ENCODE results near the gene USP53.
"Not testable (repeated sequence)": the region's sequence is repeated elsewhere in the genome, so short reads cannot be mapped to it uniquely, and the experiment has no call there.

Gene USP53

GRCh38 chr4:119240128-119240527, 27.6 kb downstream of the USP53 start:
- no peaks in the 10 kb centered on the region for H3K27me3 ChIP-seq (ENCODE audit: control insufficient read depth, insufficient read depth, low read length)
- no peak for DNase-seq (ENCODE audit: low read depth, low spot score)
- H3K27ac ChIP-seq (ENCODE audit: low read length), result no peak overlapping the region
- no peaks in the 10 kb centered on the region for H3K36me3 ChIP-seq (ENCODE audit: control insufficient read depth, insufficient read depth, low read length)
- no peak overlapping the region for H3K4me3 ChIP-seq (ENCODE audit: low read length)
- H3K9me3 ChIP-seq (ENCODE audit: control insufficient read depth, insufficient read depth, low read length), result no peaks in the 10 kb centered on the region
- WGBS (ENCODE audit: insufficient coverage, insufficient read length), result no CpG with 5 or more reads among the region's 1 CpG
- peaks cover 2% of the 10 kb centered on the region; the same call in 1 of the 2 replicates for H3K4me1 ChIP-seq (ENCODE audit: control insufficient read depth, insufficient read depth, low read length)

- Histone ChIP-seq H3K4me3 (ENCODE audit: low read length) (no peak overlapping the region), H3K27me3 (ENCODE audit: control insufficient read depth, insufficient read depth, low read length) (no peaks in the 10 kb centered on the region), H3K27ac (ENCODE audit: low read length) (no peak overlapping the region), H3K36me3 (ENCODE audit: control insufficient read depth, insufficient read depth, low read length) (no peaks in the 10 kb centered on the region), H3K9me3 (ENCODE audit: control insufficient read depth, insufficient read depth, low read length) (no peaks in the 10 kb centered on the region), H3K4me1 (ENCODE audit: control insufficient read depth, insufficient read depth, low read length) (peaks cover 2% of the 10 kb centered on the region; the same call in 1 of the 2 replicates)
- WGBS (ENCODE audit: insufficient coverage, insufficient read length), result no CpG with 5 or more reads among the region's 2 CpGs
- DNase-seq (ENCODE audit: low read depth, low spot score), result no peak
These were observed 28.1 kb downstream of the USP53 start for GRCh38 chr4:119240568-119240967.

DNA sequence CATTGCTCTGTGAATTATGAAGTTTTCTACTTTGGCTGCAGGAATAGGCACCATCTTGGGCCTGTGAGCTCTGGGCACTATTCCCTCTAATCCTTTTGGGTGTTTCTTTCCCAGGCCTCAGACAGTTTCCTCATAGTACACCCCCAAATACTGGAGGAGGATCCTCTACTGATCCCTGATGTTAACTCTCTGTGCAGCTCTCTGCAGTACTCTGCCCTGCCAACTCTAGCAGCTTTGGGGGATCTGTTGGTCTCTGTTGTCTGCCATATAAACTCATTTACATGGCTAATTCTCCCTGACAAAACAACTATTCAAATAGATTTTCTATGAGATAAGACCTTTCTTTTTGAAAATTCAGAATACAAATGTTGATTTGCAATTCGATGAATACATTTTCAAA, 29.9 kb downstream of the USP53 start:
- DNase-seq (ENCODE audit: low read depth, low spot score), result no peak
- H3K27ac ChIP-seq (ENCODE audit: low read length), result no peak overlapping the region
- H3K4me1 ChIP-seq (ENCODE audit: control insufficient read depth, insufficient read depth, low read length), result peaks cover 2% of the 10 kb centered on the region; the same call in 1 of the 2 replicates
- no peaks in the 10 kb centered on the region for H3K36me3 ChIP-seq (ENCODE audit: control insufficient read depth, insufficient read depth, low read length)
- H3K4me3 ChIP-seq (ENCODE audit: low read length), result no peak overlapping the region
- H3K27me3 ChIP-seq (ENCODE audit: control insufficient read depth, insufficient read depth, low read length), result no peaks in the 10 kb centered on the region
- no peaks in the 10 kb centered on the region for H3K9me3 ChIP-seq (ENCODE audit: control insufficient read depth, insufficient read depth, low read length)
- no CpG with 5 or more reads among the region's 1 CpG for WGBS (ENCODE audit: insufficient coverage, insufficient read length)

DNA sequence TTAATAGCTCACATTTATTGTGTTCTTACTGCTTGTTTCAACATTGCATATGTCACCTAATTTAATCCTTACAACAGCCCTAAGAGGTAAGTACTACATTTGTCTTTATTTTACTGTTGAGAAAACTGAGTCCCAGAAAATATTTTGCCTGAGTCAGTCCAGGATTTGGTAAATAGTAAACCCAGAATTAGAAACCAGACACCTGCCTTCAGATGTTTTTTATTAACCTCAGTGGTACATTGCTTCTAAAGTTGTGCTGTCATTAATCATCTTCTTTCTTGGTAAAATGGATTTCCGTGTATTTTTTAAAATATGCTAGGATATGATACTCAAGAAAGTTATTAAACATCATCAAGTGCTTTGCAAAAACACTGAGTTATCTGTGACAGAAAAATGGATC, 31.4 kb downstream of the USP53 start:
- Histone ChIP-seq H3K9me3 (ENCODE audit: control insufficient read depth, insufficient read depth, low read length) (no peaks in the 10 kb centered on the region), H3K4me1 (ENCODE audit: control insufficient read depth, insufficient read depth, low read length) (peaks cover 2% of the 10 kb centered on the region; the same call in 1 of the 2 replicates), H3K36me3 (ENCODE audit: control insufficient read depth, insufficient read depth, low read length) (no peaks in the 10 kb centered on the region), H3K27me3 (ENCODE audit: control insufficient read depth, insufficient read depth, low read length) (no peaks in the 10 kb centered on the region), H3K4me3 (ENCODE audit: low read length) (no peak overlapping the region), H3K27ac (ENCODE audit: low read length) (no peak overlapping the region)
- no peak for DNase-seq (ENCODE audit: low read depth, low spot score)
- WGBS (ENCODE audit: insufficient coverage, insufficient read length), result no CpG with 5 or more reads among the region's 1 CpG

DNA sequence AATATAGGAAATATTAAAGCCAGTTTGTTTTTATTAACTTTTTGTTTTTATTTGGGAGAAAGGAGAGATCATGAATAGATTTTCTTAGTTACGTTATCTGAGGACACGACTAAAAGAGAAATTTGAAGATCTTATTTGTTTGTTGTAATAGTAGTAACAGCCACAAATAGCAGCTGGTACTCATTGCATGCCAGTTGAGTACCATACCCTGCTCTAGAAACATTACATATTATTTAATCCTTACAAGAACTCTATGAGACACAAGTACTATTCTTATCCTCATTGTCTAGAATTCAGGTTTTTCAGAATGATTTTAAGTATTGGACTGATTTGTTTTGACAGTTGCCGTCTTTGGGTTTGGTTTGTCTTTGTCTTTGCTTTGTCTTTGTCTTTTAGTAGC, 31.8 kb downstream of the USP53 start:
- Histone ChIP-seq H3K27me3 (ENCODE audit: control insufficient read depth, insufficient read depth, low read length) (no peaks in the 10 kb centered on the region), H3K9me3 (ENCODE audit: control insufficient read depth, insufficient read depth, low read length) (no peaks in the 10 kb centered on the region), H3K4me3 (ENCODE audit: low read length) (no peak overlapping the region), H3K27ac (ENCODE audit: low read length) (no peak overlapping the region), H3K36me3 (ENCODE audit: control insufficient read depth, insufficient read depth, low read length) (no peaks in the 10 kb centered on the region), H3K4me1 (ENCODE audit: control insufficient read depth, insufficient read depth, low read length) (peaks cover 2% of the 10 kb centered on the region; the same call in 1 of the 2 replicates)
- no peak for DNase-seq (ENCODE audit: low read depth, low spot score)
- no CpG with 5 or more reads among the region's 3 CpGs for WGBS (ENCODE audit: insufficient coverage, insufficient read length)

- H3K27ac ChIP-seq (ENCODE audit: low read length), result no peak overlapping the region
- no peaks in the 10 kb centered on the region for H3K36me3 ChIP-seq (ENCODE audit: control insufficient read depth, insufficient read depth, low read length)
- no peak for DNase-seq (ENCODE audit: low read depth, low spot score)
- peaks cover 2% of the 10 kb centered on the region; the same call in 1 of the 2 replicates for H3K4me1 ChIP-seq (ENCODE audit: control insufficient read depth, insufficient read depth, low read length)
- H3K9me3 ChIP-seq (ENCODE audit: control insufficient read depth, insufficient read depth, low read length), result no peaks in the 10 kb centered on the region
- no peak overlapping the region for H3K4me3 ChIP-seq (ENCODE audit: low read length)
- H3K27me3 ChIP-seq (ENCODE audit: control insufficient read depth, insufficient read depth, low read length), result no peaks in the 10 kb centered on the region
These were observed 32.3 kb downstream of the USP53 start for GRCh38 chr4:119244832-119245231.

DNA sequence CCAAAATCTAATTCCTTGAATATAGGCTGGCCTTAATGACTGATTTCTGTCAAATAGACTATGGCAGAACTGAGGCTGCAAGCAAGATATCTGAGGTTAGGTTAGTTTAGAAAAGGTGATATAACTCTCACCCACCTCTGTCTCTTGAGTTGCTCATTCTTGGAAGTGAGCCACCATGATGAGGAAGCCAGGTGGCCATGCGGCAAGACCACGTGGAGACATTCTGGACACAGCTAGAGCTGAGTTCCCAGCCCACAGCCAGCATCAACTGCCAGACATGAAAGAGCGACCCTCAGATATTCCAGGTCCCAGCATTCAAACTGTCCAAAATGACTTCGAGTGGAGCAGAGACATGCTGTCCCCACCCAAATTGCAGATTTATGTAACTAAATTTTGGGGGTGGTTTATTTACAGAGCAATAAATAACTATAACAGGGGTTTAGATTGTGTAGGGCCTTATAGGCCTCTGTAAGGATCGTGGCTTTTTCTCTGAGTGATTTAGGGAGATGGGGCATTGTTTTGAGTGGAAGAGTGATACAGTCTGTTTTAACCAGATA, 33.7 kb downstream of the USP53 start:
- WGBS (ENCODE audit: insufficient coverage, insufficient read length), result no CpG with 5 or more reads among the region's 5 CpGs
- H3K4me1 ChIP-seq (ENCODE audit: control insufficient read depth, insufficient read depth, low read length), result peaks cover 2% of the 10 kb centered on the region; the same call in 1 of the 2 replicates
- DNase-seq (ENCODE audit: low read depth, low spot score), result no peak

DNA sequence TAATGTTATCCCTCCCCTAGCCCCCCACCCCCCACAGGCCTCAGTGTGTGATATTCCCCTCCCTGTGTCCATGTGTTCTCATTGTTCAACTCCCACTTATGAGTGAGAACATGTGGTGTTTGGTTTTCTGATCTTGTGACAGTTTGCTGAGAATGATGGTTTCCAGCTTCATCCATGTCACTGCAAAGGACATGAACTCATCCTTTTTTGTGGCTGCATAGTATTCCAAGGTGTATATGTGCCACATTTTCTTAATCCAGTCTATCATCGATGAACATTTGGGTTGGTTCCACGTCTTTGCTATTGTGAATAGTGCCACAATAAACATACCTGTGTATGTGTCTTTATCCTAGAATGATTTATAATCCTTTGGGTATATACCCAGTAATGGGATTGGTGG, 38.5 kb downstream of the USP53 start:
- DNase-seq (ENCODE audit: low read depth, low spot score); H3K4me1 ChIP-seq (ENCODE audit: control insufficient read depth, insufficient read depth, low read length); H3K4me3 ChIP-seq (ENCODE audit: low read length); H3K9me3 ChIP-seq (ENCODE audit: control insufficient read depth, insufficient read depth, low read length); H3K36me3 ChIP-seq (ENCODE audit: control insufficient read depth, insufficient read depth, low read length); H3K27me3 ChIP-seq (ENCODE audit: control insufficient read depth, insufficient read depth, low read length); H3K27ac ChIP-seq (ENCODE audit: low read length): not testable (repeated sequence)
- WGBS (ENCODE audit: insufficient coverage, insufficient read length), result no CpG with 5 or more reads among the region's 2 CpGs

More for the DNA sequence above, 33.7 kb downstream of the USP53 start:
- Histone ChIP-seq H3K9me3 (ENCODE audit: control insufficient read depth, insufficient read depth, low read length) (no peaks in the 10 kb centered on the region), H3K27me3 (ENCODE audit: control insufficient read depth, insufficient read depth, low read length) (no peaks in the 10 kb centered on the region), H3K4me3 (ENCODE audit: low read length) (no peak overlapping the region), H3K27ac (ENCODE audit: low read length) (no peak overlapping the region), H3K36me3 (ENCODE audit: control insufficient read depth, insufficient read depth, low read length) (no peaks in the 10 kb centered on the region)

GRCh38 chr4:119255223-119255622, 42.7 kb downstream of the USP53 start:
- WGBS (ENCODE audit: insufficient coverage, insufficient read length), result no CpG with 5 or more reads among the region's 10 CpGs
- not testable (repeated sequence) for H3K36me3 ChIP-seq (ENCODE audit: control insufficient read depth, insufficient read depth, low read length); DNase-seq (ENCODE audit: low read depth, low spot score); H3K27me3 ChIP-seq (ENCODE audit: control insufficient read depth, insufficient read depth, low read length); H3K9me3 ChIP-seq (ENCODE audit: control insufficient read depth, insufficient read depth, low read length); H3K4me1 ChIP-seq (ENCODE audit: control insufficient read depth, insufficient read depth, low read length); H3K4me3 ChIP-seq (ENCODE audit: low read length); H3K27ac ChIP-seq (ENCODE audit: low read length)

GRCh38 chr4:119260528-119260927, 48.0 kb downstream of the USP53 start:
- H3K36me3 ChIP-seq (ENCODE audit: control insufficient read depth, insufficient read depth, low read length), result no peaks in the 10 kb centered on the region
- 100% methylated on average over 1 of the region's 6 CpGs for WGBS (ENCODE audit: insufficient coverage, insufficient read length)

GRCh38 chr4:119261986-119262385, 49.5 kb downstream of the USP53 start:
- DNase-seq (ENCODE audit: low read depth, low spot score), result no peak
- no peak overlapping the region for H3K27ac ChIP-seq (ENCODE audit: low read length)
- whole genome bisulfite sequencing (ENCODE audit: insufficient coverage, insufficient read length), result no CpG with 5 or more reads among the region's 1 CpG
- no peaks in the 10 kb centered on the region for H3K36me3 ChIP-seq (ENCODE audit: control insufficient read depth, insufficient read depth, low read length)
- H3K9me3 ChIP-seq (ENCODE audit: control insufficient read depth, insufficient read depth, low read length), result no peaks in the 10 kb centered on the region
- H3K4me3 ChIP-seq (ENCODE audit: low read length), result no peak overlapping the region
- H3K27me3 ChIP-seq (ENCODE audit: control insufficient read depth, insufficient read depth, low read length), result no peaks in the 10 kb centered on the region
- H3K4me1 ChIP-seq (ENCODE audit: control insufficient read depth, insufficient read depth, low read length), result no peaks in the 10 kb centered on the region

More at GRCh38 chr4:119260528-119260927, 48.0 kb downstream of the USP53 start:
- Histone ChIP-seq H3K9me3 (ENCODE audit: control insufficient read depth, insufficient read depth, low read length) (no peaks in the 10 kb centered on the region), H3K4me3 (ENCODE audit: low read length) (no peak overlapping the region), H3K4me1 (ENCODE audit: control insufficient read depth, insufficient read depth, low read length) (no peaks in the 10 kb centered on the region), H3K27ac (ENCODE audit: low read length) (no peak overlapping the region), H3K27me3 (ENCODE audit: control insufficient read depth, insufficient read depth, low read length) (no peaks in the 10 kb centered on the region)
- no peak for DNase-seq (ENCODE audit: low read depth, low spot score)

All from iPS DF 6.9 (cell line).